Skeletal muscle tissue (tissue), 4 donors: Measurements from ENCODE around the gene TNFRSF1A. TPM values are rescaled to one million over a fixed set of nuclear protein-coding genes. Genes with fewer than 3 reads are reported as not detected.
A peak's percentile ranks its signal among the peaks of the same experiment; 100 is the strongest.

Source experiments
- H3K27ac ChIP-seq: one replicate; pipeline ENCODE4 v1.7.0; 2013; ENCODE audit warnings: mild to moderate bottlenecking, low read depth, low read length, inconsistent platforms
- H3K27me3 ChIP-seq, 3 donors: one replicate each; pipeline ENCODE4 v1.7.0; 2013; ENCODE audit warnings: low read length in 3 of 3; ENCODE audit not compliant: control insufficient read depth in 3 of 3, insufficient read depth in 3 of 3
- H3K36me3 ChIP-seq, 3 donors: one replicate each; pipeline ENCODE4 v1.7.0; 2013; ENCODE audit warnings: low read length in 3 of 3; ENCODE audit not compliant: control insufficient read depth in 3 of 3, insufficient read depth in 3 of 3
- H3K4me1 ChIP-seq, 3 donors: one replicate each; pipeline ENCODE4 v1.7.0; 2013; ENCODE audit warnings: low read length in 3 of 3, mild to moderate bottlenecking in 3 of 3; ENCODE audit not compliant: control insufficient read depth in 3 of 3, insufficient read depth in 3 of 3
- H3K4me3 ChIP-seq, 3 donors: one replicate each; pipeline ENCODE4 v1.7.0; 2013; ENCODE audit warnings: low read length in 3 of 3
- H3K9ac ChIP-seq, 3 donors: one replicate each; pipeline ENCODE4 v1.7.0; 2013; ENCODE audit warnings: low read length in 3 of 3, mild to moderate bottlenecking in 3 of 3, moderate library complexity in 2 of 3, low read depth in 1 of 3
- H3K9me3 ChIP-seq, 3 donors: one replicate each; pipeline ENCODE4 v1.7.0; 2013; ENCODE audit warnings: low read length in 3 of 3; ENCODE audit not compliant: control insufficient read depth in 3 of 3
- total RNA-seq: library from RNA; depleted of rRNA; stranded (reverse); fragments of >200 nt; gene quantifications from one replicate; pipeline ENCODE4 v1.2.3, GENCODE V29; 2014
- donor health status: Osteomylitis.

The TNFRSF1A gene
- total RNA-seq: 47.5 TPM

DNA sequence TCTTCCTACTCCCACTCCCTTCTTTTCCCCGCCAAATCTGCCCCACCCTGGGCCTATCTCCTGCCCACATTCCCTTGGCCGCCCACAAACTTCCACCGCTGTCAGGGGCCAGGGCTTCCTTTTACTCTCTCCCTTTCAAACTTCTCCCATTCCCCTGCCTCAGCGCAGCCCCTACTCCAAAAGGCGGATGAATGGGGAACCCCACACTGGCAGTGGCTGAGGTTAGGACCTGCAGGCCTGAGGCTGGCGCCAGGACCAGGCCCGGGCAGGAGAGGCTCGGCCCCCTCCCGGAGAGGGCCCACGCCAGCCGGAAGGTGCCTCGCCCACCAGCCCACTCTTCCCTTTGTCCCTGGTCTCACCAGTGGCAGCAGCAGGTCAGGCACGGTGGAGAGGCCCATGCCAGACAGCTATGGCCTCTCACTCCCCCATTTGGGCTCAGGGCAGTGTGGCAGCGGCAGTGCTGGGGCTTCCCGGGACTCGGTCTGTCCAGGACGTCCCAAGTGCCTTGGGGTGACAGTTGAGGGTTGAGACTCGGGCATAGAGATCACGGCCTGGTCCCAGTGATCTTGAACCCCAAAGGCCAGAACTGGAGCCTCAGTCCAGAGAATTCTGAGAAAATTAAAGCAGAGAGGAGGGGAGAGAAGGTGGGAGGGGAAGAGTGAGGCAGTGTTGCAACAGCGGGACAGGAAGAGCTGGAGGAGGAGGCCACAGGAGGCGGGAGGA is at the start of gene TNFRSF1A:
Gene TNFRSF1A, minus strand, starts transcription at position 660 of the 723 bp plus-strand sequence. Its CDS starts 262 bp downstream, at position 398.
- Histone ChIP-seq H3K27ac (peak within 1 kb of the TSS; percentile 98), H3K36me3 (peaks cover 0 to 4% (median 0%) of the 10 kb centered on the region in 3 donors), H3K4me1 (peaks cover 64 to 80% (median 65%) of the 10 kb centered on the region in 3 donors)

DNA sequence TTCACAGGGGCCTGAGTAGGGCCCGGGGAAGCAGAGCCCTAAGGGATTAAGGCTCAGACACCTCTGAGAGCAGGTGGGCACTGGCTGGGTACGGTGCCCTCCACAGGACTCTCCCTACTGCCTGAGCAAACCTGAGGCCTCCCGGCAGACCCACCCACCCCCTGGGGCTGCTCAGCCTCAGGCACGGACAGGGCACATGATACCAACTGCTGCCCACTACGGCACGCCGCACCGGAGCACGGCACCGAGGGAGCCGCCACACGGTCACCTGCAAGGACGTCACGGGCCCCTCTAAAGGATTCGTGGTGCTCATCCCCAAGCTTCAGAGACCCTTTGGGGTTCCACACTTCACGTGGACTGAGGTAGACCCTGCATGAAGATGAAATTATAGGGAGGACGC is 49.1 kb upstream of the TNFRSF1A start:
- no peak overlapping the region for H3K9ac ChIP-seq
- no peak overlapping the region for H3K27ac ChIP-seq
- peaks cover 41 to 53% (median 53%) of the 10 kb centered on the region in 3 donors for H3K36me3 ChIP-seq
- H3K4me3 ChIP-seq: no peak overlapping the region
- H3K27me3 ChIP-seq: no peaks in the 10 kb centered on the region
- no peaks in the 10 kb centered on the region for H3K9me3 ChIP-seq
- H3K4me1 ChIP-seq: peaks cover 0 to 7% (median 2%) of the 10 kb centered on the region in 3 donors

More for the DNA sequence above, at the start of gene TNFRSF1A:
- peak within 1 kb of the TSS; percentile 99 to 100 (median 100) for H3K9ac ChIP-seq
- no peaks in the 10 kb centered on the region for H3K27me3 ChIP-seq
- H3K9me3 ChIP-seq: no peaks in the 10 kb centered on the region
- peak within 1 kb of the TSS; percentile 96 to 97 (median 97) for H3K4me3 ChIP-seq

DNA sequence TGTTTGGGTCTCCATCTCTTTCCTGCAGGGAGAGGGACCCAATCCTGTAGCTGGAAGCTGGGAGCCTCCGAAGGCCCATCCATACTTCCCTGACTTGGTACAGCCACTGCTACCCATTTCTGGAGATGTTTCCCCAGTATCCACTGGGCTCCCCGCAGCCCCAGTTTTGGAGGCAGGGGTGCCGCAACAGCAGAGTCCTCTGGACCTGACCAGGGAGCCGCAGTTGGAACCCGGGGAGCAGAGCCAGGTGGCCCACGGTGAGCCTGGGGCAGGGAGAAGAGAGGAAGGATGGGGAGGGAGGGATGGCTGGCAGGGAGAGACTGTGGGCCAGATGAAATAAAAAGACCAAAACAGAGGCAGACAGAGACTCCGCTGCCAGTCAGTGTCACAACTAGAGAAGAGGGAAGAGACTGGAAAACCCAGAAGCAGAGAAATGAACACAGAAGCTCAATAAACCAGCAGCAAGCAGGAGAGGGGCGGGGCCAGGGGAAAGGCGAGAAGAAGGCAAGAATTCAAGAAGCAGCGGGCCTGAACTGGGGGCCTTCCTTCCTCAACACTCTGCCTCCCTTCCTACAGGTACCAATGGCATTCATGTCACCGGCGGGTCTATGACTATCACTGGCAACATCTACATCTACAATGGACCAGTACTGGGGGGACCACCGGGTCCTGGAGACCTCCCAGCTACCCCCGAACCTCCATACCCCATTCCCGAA is 48.4 kb upstream of the TNFRSF1A start:
- Histone ChIP-seq H3K36me3 (peaks cover 44 to 56% (median 55%) of the 10 kb centered on the region in 3 donors), H3K4me1 (peaks cover 2 to 9% (median 8%) of the 10 kb centered on the region in 3 donors), H3K9me3 (no peaks in the 10 kb centered on the region), H3K9ac (no peak overlapping the region), H3K27ac (no peak overlapping the region), H3K27me3 (no peaks in the 10 kb centered on the region), H3K4me3 (no peak overlapping the region)

DNA sequence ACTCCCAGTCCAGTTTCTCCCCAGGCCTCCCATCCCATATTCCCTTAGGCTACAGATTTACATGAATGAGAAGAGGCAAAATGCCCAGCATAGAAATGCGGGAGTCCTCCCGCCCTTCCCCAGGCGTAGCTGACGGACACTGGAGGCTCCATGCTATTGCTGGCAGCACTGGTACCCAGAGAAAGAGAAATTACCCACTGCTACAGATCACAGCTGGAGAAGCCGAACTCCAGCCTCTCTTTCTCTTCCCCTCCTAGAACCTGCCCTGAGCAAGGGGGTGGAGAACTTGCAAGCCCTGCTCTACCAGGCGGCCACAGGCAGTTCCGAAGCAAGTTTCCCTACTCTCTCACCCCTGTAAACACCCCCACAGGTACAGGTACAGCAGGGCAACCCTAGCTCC is 45.7 kb upstream of the TNFRSF1A start:
- Histone ChIP-seq H3K36me3 (peaks cover 42 to 47% (median 46%) of the 10 kb centered on the region in 3 donors), H3K4me1 (peaks cover 22 to 32% (median 30%) of the 10 kb centered on the region in 3 donors)

DNA sequence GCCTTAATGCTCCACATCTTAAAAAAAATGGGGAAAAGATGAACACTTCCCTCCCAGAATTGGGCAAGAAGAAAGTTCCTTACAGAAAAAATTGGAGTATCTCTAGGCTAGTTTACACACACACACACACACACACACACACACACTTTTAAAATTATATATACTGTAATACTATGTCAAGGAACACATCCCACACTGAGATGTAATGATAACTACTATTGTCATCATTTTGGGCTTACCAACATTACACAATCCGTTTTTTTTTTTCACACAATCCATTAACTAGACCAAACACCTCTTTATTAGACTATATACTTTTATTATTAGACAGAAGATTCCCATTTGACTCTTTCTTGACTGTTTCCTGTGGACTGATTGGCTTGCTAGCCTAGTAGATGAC is 44.6 kb upstream of the TNFRSF1A start:
- no peak overlapping the region for H3K9ac ChIP-seq
- H3K27ac ChIP-seq: no peak overlapping the region
- H3K4me3 ChIP-seq: no peak overlapping the region
- H3K27me3 ChIP-seq: no peaks in the 10 kb centered on the region
- H3K36me3 ChIP-seq: peaks cover 42 to 47% (median 45%) of the 10 kb centered on the region in 3 donors
- no peaks in the 10 kb centered on the region for H3K9me3 ChIP-seq
- peaks cover 22 to 35% (median 22%) of the 10 kb centered on the region in 3 donors for H3K4me1 ChIP-seq

More for the DNA sequence above, 45.7 kb upstream of the TNFRSF1A start:
- Histone ChIP-seq H3K9ac (peak overlapping the region in 1 of 3 donors; percentile 25), H3K9me3 (no peaks in the 10 kb centered on the region), H3K4me3 (no peak overlapping the region), H3K27me3 (no peaks in the 10 kb centered on the region), H3K27ac (no peak overlapping the region)

DNA sequence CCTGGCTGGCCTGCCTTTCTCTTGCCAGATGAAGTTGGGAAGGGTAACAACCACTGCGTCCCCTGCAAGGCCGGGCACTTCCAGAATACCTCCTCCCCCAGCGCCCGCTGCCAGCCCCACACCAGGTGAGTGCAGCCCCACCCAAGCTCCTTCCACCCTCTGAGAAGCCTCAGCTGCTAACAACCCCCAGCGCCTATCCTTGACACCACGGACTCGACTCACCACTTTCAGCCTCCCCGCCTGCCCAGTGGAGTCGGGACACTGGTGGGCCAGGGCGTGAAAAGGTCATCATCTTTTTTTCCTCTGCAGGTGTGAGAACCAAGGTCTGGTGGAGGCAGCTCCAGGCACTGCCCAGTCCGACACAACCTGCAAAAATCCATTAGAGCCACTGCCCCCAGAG is 44.2 kb upstream of the TNFRSF1A start:
- no peaks in the 10 kb centered on the region for H3K27me3 ChIP-seq
- H3K36me3 ChIP-seq: peaks cover 40 to 44% (median 40%) of the 10 kb centered on the region in 3 donors
- no peaks in the 10 kb centered on the region for H3K9me3 ChIP-seq
- H3K4me3 ChIP-seq: no peak overlapping the region
- H3K27ac ChIP-seq: no peak overlapping the region
- no peak overlapping the region for H3K9ac ChIP-seq
- peaks cover 22 to 35% (median 22%) of the 10 kb centered on the region in 3 donors for H3K4me1 ChIP-seq

DNA sequence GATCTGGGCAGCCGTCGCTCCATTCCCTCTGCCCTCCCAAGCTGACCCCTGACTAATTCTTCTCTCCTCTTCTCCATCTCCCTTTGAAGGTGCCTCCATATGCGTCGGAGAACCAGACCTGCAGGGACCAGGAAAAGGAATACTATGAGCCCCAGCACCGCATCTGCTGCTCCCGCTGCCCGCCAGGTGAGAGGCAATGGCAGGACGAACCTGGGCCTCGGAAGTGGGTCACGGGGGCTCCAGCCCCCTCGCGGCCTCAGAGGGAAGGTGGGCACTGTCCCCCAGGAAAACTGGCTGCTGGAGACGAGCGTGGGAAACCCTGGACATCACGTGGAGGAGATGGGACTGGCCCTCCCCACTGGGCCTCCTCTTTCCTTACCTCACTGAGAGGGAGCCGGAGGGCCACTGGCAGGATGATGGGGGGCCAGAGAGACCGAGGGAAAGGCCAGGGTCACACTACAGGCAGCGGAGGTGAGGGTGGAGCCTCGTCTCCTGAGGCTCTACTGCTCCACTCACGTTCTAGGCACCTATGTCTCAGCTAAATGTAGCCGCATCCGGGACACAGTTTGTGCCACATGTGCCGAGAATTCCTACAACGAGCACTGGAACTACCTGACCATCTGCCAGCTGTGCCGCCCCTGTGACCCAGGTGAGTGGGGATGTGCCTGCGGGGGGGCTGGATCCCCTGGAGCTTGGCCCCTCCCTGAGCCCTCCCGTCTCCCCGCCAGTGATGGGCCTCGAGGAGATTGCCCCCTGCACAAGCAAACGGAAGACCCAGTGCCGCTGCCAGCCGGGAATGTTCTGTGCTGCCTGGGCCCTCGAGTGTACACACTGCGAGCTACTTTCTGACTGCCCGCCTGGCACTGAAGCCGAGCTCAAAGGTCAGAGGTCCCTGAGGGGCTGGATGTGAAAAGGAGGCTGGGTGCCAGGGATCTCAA is 42.9 kb upstream of the TNFRSF1A start:
- peak overlapping the region; percentile 92 to 98 (median 97) for H3K9ac ChIP-seq
- peak overlapping the region; percentile 85 to 94 (median 87) for H3K4me3 ChIP-seq
- H3K27ac ChIP-seq: peak overlapping the region; percentile 95
- peaks cover 22 to 35% (median 22%) of the 10 kb centered on the region in 3 donors for H3K4me1 ChIP-seq
- no peaks in the 10 kb centered on the region for H3K9me3 ChIP-seq
- no peaks in the 10 kb centered on the region for H3K27me3 ChIP-seq
- peaks cover 30 to 39% (median 32%) of the 10 kb centered on the region in 3 donors for H3K36me3 ChIP-seq

DNA sequence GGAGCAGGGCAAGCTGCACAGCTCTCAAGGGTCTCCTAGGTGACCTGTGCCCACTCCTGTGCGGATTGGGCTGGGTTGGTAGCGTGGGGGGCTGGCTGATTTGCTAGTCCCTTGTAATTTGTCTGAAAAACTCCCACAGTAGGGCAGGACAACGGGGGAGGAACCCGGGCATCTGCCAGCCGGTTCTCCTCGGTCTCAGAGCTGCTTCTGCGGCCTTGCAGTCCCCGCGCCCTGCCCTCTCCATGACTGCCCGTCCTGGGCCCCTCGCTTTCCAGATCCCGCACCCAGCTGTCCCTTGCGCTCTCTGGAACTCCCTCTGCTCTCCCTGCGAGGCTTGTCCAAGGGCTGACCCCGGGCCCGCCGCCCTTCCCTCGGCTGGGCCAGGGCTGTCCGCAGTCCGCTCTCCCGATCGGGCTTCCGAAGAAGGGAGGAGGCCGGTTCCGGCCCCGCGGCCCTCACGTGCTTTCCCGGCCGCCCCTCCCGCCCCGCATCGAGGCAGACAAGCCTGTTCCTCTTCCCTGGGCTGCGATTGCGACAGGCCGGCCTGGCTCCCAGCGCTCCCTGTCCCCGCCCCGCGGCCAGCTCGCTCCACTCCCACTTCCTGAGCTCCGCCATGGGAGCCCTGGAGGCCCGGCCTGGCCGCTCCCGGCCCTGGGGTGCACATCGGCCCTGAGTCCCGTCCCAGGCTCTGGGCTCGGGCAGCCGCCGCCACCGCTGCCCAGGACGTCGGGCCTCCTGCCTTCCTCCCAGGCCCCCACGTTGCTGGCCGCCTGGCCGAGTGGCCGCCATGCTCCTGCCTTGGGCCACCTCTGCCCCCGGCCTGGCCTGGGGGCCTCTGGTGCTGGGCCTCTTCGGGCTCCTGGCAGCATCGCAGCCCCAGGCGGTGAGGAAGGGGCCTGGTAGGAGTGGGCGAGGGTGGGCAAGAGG is 42.0 kb upstream of the TNFRSF1A start, which contains the start of gene LTBR:
Gene LTBR, plus strand, starts transcription at position 591 of the 927 bp plus-strand sequence. Its CDS starts 197 bp downstream, at position 788.
- H3K27me3 ChIP-seq: no peaks in the 10 kb centered on the region
- no peaks in the 10 kb centered on the region for H3K9me3 ChIP-seq
- peak within 1 kb of the TSS; percentile 85 to 94 (median 87) for H3K4me3 ChIP-seq
- H3K27ac ChIP-seq: peak within 1 kb of the TSS; percentile 95
- peak within 1 kb of the TSS; percentile 93 to 98 (median 97) for H3K9ac ChIP-seq
- H3K4me1 ChIP-seq: peaks cover 22 to 35% (median 22%) of the 10 kb centered on the region in 3 donors
- H3K36me3 ChIP-seq: peaks cover 25 to 34% (median 27%) of the 10 kb centered on the region in 3 donors
